Lower leg skin (tissue), 3 donors: ENCODE results near the gene GARIN5B.

ENCODE experiments used
- CTCF ChIP-seq, 3 donors: fragments of 450-650 bp; IDR thresholded peaks; one replicate each; pipeline ENCODE4 v1.5.1; 2016; ENCODE audit warnings: antibody characterized with exemption in 3 of 3, mild to moderate bottlenecking in 3 of 3, moderate library complexity in 2 of 3
- POLR2A ChIP-seq, 2 donors: fragments of 450-650 bp; IDR thresholded peaks; one replicate each; pipeline ENCODE4 v1.6.1; 2016 to 2017; ENCODE audit warnings: antibody characterized with exemption in 2 of 2, mild to moderate bottlenecking in 1 of 2, moderate library complexity in 1 of 2

GRCh38 chr19:55408533-55408872, 45.4 kb upstream of the GARIN5B start:
- TF ChIP-seq CTCF (IDR thresholded peaks at IDR 0.05) (no peak), POLR2A (IDR thresholded peaks at IDR 0.05) (no peak)
